OCI-LY7 (cell line): Measurements from ENCODE around the gene KLHL26. TPM values are rescaled to one million over a fixed set of nuclear protein-coding genes. Genes with fewer than 3 reads are reported as not detected.

Experiments
- BruUV-seq: library from RNA; stranded (reverse); fragments of 400-500 nt; replicated peaks from 2 replicates; lab custom pipeline; 2021; lab: Mats Ljungman, UMichigan
- CTCF ChIA-PET: fragments of 300-600 bp; sonication (Branson Sonifier 250); formaldehyde crosslinking; loops from one replicate; lab custom pipeline; 2022; ENCODE audit warnings: antibody characterized with exemption; ENCODE audit not compliant: unreplicated experiment; lab: Charles Lee
- POLR2A ChIA-PET: fragments of 300-600 bp; sonication (Branson Sonifier 250); formaldehyde crosslinking; loops from one replicate; lab custom pipeline; 2022; ENCODE audit warnings: antibody characterized with exemption; lab: Charles Lee
- DNase-seq: peaks from one replicate; pipeline ENCODE4 v3.0.0-alpha.2; 2015; ENCODE audit warnings: low spot score
- H2AFZ ChIP-seq: fragments of 200-600 bp; sonication (generic), shearing (Covaris generic); 2 replicates; pipeline ENCODE4 v1.6.1; 2014; ENCODE audit warnings: mild to moderate bottlenecking, antibody characterized with exemption, low read length, moderate library complexity
- H3K27ac ChIP-seq: fragments of 200-600 bp; sonication (generic); 2 replicates; pipeline ENCODE4 v1.5.1; 2014; ENCODE audit warnings: mixed run types, low read depth, mild to moderate bottlenecking, moderate library complexity, low read length, inconsistent platforms; ENCODE audit not compliant: poor library complexity, severe bottlenecking
- H3K36me3 ChIP-seq: fragments of 200-600 bp; sonication (generic); 2 replicates; pipeline ENCODE4 v1.6.1; 2014; ENCODE audit warnings: mild to moderate bottlenecking, antibody characterized with exemption, low read length, moderate library complexity, mixed read lengths; ENCODE audit not compliant: insufficient read depth
- H3K4me1 ChIP-seq: fragments of 200-600 bp; sonication (generic); 2 replicates; pipeline ENCODE4 v1.5.1; 2014; ENCODE audit warnings: mild to moderate bottlenecking, low read length; ENCODE audit not compliant: insufficient read depth, poor library complexity, severe bottlenecking
- H3K4me2 ChIP-seq: fragments of 200-600 bp; sonication (generic); 2 replicates; pipeline ENCODE4 v1.6.1; 2014; ENCODE audit warnings: mild to moderate bottlenecking, low read length
- H3K4me3 ChIP-seq: fragments of 200-600 bp; sonication (generic); 2 replicates; pipeline ENCODE4 v1.5.1; 2014; ENCODE audit warnings: mild to moderate bottlenecking, low read depth, low read length; ENCODE audit not compliant: poor library complexity, severe bottlenecking
- H3K79me2 ChIP-seq: fragments of 200-600 bp; sonication (generic); 2 replicates; pipeline ENCODE4 v1.6.1; 2016; ENCODE audit warnings: low read depth, mild to moderate bottlenecking, low read length, moderate library complexity, mixed read lengths; ENCODE audit not compliant: insufficient read depth
- H3K9me2 ChIP-seq: fragments of 200-600 bp; sonication (generic); 2 replicates; pipeline ENCODE4 v1.6.1; 2016; ENCODE audit warnings: mild to moderate bottlenecking, low read length, mixed read lengths; ENCODE audit not compliant: insufficient read depth
- H3K9me3 ChIP-seq: fragments of 200-600 bp; sonication (generic); 2 replicates; pipeline ENCODE4 v1.6.1; 2014; ENCODE audit warnings: mild to moderate bottlenecking, mixed run types, low read length, mixed read lengths
- H4K20me1 ChIP-seq: fragments of 200-600 bp; sonication (generic); 2 replicates; pipeline ENCODE4 v1.6.1; 2014; ENCODE audit warnings: mild to moderate bottlenecking, antibody characterized with exemption, low read length, moderate library complexity, mixed read lengths; ENCODE audit not compliant: insufficient read depth
- CTCF ChIP-seq: fragments of 200-600 bp; sonication (generic); conservative IDR thresholded peaks from 2 replicates; pipeline ENCODE4 v1.5.1; 2014; ENCODE audit warnings: mild to moderate bottlenecking, antibody characterized with exemption, low read length, moderate library complexity, mixed read lengths
- EZH2phosphoT487 ChIP-seq: fragments of 200-600 bp; sonication (generic); IDR thresholded peaks from 2 replicates; pipeline ENCODE4 v1.6.1; 2018; ENCODE audit warnings: low read depth, borderline replicate concordance, mild to moderate bottlenecking, mixed run types, antibody characterized with exemption, low read length, moderate library complexity, mixed read lengths
- intact Hi-C: fragments of 100-400 bp; cut with micrococcal nuclease; formaldehyde crosslinking; loops from one replicate; pipeline ENCODE4 v1.10.0; 2022; ENCODE audit not compliant: unreplicated experiment
- total RNA-seq, 2 experiments: library from RNA; depleted of rRNA in 1 of 2; stranded (reverse); fragments of >200 nt in 1 of 2; shearing (Covaris generic) in 1 of 2; gene quantifications; 2 replicates each; pipeline ENCODE4 v1.2.3, GENCODE V29; 2014 to 2022

KLHL26 gene
- total RNA-seq, 2 experiments from 2014 or later, result 1.0 to 8.9 TPM

GRCh38 chr19:18668252-18668631 is 31.4 kb downstream of the KLHL26 start:
- H3K9me2 ChIP-seq, result no peaks in the 10 kb centered on the region
- POLR2A ChIA-PET, result no interaction called here

GRCh38 chr19:18668744-18669523 is 32.1 kb downstream of the KLHL26 start:
- Histone ChIP-seq H2AFZ (no peak overlapping the region), H4K20me1 (no peaks in the 10 kb centered on the region), H3K27ac (no peak overlapping the region), H3K4me3 (no peak overlapping the region), H3K9me2 (no peaks in the 10 kb centered on the region), H3K4me1 (peaks cover 8% of the 10 kb centered on the region), H3K4me2 (no peak overlapping the region), H3K36me3 (no peaks in the 10 kb centered on the region), H3K9me3 (no peaks in the 10 kb centered on the region), H3K79me2 (no peaks in the 10 kb centered on the region)
- DNase-seq, result no peak
- BruUV-seq, result no TSS peak
- intact Hi-C loops, result no loop called here
- ChIA-PET CTCF (no interaction called here), POLR2A (no interaction called here)
- no peak for TF ChIP-seq CTCF
- TF ChIP-seq EZH2phosphoT487, result no peak

More at GRCh38 chr19:18668252-18668631, 31.4 kb downstream of the KLHL26 start:
- Histone ChIP-seq H3K27ac (no peak overlapping the region), H2AFZ (no peak overlapping the region), H3K4me2 (no peak overlapping the region), H3K4me3 (no peak overlapping the region), H4K20me1 (no peaks in the 10 kb centered on the region), H3K9me3 (no peaks in the 10 kb centered on the region), H3K4me1 (peaks cover 8% of the 10 kb centered on the region), H3K79me2 (no peaks in the 10 kb centered on the region), H3K36me3 (no peaks in the 10 kb centered on the region)
- CTCF ChIA-PET, result no interaction called here
- intact Hi-C loops, result no loop called here
- no peak for DNase-seq
- TF ChIP-seq EZH2phosphoT487 (no peak), CTCF (no peak)
- BruUV-seq, result no TSS peak

DNA sequence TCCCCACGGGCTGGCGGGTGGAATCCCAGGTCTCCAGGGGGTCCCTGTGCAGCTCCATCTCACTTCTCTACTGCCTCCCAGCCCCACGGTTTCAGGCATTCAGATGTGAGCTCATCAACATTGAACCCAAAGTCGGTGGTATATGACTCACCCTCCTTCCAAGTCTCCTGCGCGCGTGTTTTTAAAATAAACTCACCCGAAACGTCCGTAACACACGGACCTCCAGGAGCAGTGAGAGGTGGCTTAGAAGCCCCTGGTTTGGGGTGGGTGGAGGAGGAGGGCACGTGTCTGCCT is 32.6 kb downstream of the KLHL26 start:
- no peaks in the 10 kb centered on the region for H3K9me3 ChIP-seq
- H3K4me2 ChIP-seq, result no peak overlapping the region
- no peaks in the 10 kb centered on the region for H3K79me2 ChIP-seq
- H3K36me3 ChIP-seq, result no peaks in the 10 kb centered on the region
- no peaks in the 10 kb centered on the region for H3K9me2 ChIP-seq
- intact Hi-C loops, result no loop called here
- no peak overlapping the region for H2AFZ ChIP-seq
- POLR2A ChIA-PET, result no interaction called here
- H3K4me3 ChIP-seq, result no peak overlapping the region
- H4K20me1 ChIP-seq, result no peaks in the 10 kb centered on the region
- no TSS peak for BruUV-seq
- H3K4me1 ChIP-seq, result peaks cover 8% of the 10 kb centered on the region
- H3K27ac ChIP-seq, result no peak overlapping the region
- TF ChIP-seq CTCF, result no peak
- TF ChIP-seq EZH2phosphoT487, result no peak
- CTCF ChIA-PET, result no interaction called here
- no peak for DNase-seq
